ENCODE data around the gene TFCP2L1. TPM values are rescaled to one million over a fixed set of nuclear protein-coding genes. Genes with fewer than 3 reads are reported as not detected.

TFCP2L1 gene
- polyA plus RNA-seq, 1 experiment = 0.01 TPM

- CTCF ChIA-PET = no interaction called here
- H3K36me3 ChIP-seq (ENCODE audit: control insufficient read depth, insufficient read depth, low read length) = no peaks in the 10 kb centered on the region
- POLR2A ChIA-PET = no interaction called here
- H3K4me3 ChIP-seq (ENCODE audit: low read depth, low read length) = no peak overlapping the region
- peaks cover 2% of the 10 kb centered on the region for H3K27me3 ChIP-seq (ENCODE audit: control insufficient read depth, insufficient read depth, low read length)
- TF ChIP-seq CTCF (IDR thresholded peaks at IDR 0.05; ENCODE audit: insufficient read depth, low read depth, low read length) = no peak
- DNase-seq (ENCODE audit: low read depth) = no peak
Observed at GRCh38 chr2:121191191-121192170, 93.5 kb downstream of the TFCP2L1 start.

DNA sequence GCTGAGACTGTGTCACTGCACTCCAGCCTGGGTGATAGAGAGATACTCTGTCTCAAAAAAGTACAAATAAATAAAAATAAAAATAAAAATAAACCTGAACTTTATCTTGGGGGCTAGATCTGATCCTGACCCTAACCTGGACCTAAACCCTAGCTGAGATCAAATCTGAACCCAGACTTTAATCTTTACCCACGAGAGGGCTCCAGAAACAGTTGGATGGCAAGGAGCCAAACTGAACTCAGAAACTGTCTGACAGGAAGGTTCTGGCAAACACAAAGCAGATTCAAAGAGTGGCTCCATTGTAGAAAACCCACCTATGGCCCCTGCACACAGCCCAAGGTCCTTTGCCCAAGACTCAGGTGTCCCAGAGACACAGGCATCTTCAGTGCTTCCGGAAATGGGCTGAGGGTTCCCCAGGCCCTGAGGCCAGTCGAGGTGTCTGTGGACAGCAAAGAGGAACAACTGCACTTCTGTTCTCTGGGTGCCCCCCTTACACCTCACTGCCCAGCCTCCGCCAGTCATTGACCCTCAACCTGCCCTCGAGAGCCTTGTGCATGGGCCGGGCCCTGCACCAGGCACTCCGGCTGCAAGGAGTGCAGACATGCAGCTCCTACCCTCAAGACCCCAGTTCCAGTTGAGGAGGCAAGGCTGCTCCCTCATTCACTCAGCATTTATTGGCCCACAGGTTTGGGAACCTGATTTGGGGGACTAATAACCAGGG lies 95.2 kb downstream of the TFCP2L1 start:
- TF ChIP-seq CTCF (IDR thresholded peaks at IDR 0.05; ENCODE audit: insufficient read depth, low read depth, low read length) = no peak
- H3K36me3 ChIP-seq (ENCODE audit: control insufficient read depth, insufficient read depth, low read length) = no peaks in the 10 kb centered on the region
- POLR2A ChIA-PET = no interaction called here
- H3K27me3 ChIP-seq (ENCODE audit: control insufficient read depth, insufficient read depth, low read length) = peaks cover 2% of the 10 kb centered on the region
- no peak for DNase-seq (ENCODE audit: low read depth)
- CTCF ChIA-PET = interaction anchor here (0.7 kb wide), 1 partner anchor 140 kb away, joined by 3 read pairs; no protein-coding TSS in a partner anchor
- H3K4me3 ChIP-seq (ENCODE audit: low read depth, low read length) = no peak overlapping the region

DNA sequence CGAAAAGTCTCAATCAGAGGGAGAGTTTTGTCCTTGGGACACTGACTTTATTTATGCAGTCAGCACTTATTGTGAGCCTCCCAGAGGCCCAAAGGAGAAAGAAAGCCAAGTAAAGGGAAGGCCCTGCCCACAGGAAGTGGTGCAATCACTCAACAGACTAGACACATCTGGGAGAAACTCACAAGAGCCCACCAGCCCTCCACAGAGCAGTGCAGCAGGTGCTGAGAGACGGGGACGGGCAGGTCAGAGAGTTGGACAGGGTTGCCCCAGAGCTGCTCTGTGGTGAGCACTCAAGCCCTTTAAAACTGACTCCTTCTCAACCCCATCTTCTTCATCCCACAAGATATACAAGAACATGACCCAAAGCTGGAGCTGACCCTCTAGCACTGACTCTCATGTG lies 96.0 kb downstream of the TFCP2L1 start:
- POLR2A ChIA-PET = no interaction called here
- no peak overlapping the region for H3K4me3 ChIP-seq (ENCODE audit: low read depth, low read length)
- DNase-seq (ENCODE audit: low read depth) = no peak
- no peaks in the 10 kb centered on the region for H3K36me3 ChIP-seq (ENCODE audit: control insufficient read depth, insufficient read depth, low read length)
- CTCF ChIA-PET = no interaction called here
- no peaks in the 10 kb centered on the region for H3K27me3 ChIP-seq (ENCODE audit: control insufficient read depth, insufficient read depth, low read length)
- TF ChIP-seq CTCF (IDR thresholded peaks at IDR 0.05; ENCODE audit: insufficient read depth, low read depth, low read length) = no peak

DNA sequence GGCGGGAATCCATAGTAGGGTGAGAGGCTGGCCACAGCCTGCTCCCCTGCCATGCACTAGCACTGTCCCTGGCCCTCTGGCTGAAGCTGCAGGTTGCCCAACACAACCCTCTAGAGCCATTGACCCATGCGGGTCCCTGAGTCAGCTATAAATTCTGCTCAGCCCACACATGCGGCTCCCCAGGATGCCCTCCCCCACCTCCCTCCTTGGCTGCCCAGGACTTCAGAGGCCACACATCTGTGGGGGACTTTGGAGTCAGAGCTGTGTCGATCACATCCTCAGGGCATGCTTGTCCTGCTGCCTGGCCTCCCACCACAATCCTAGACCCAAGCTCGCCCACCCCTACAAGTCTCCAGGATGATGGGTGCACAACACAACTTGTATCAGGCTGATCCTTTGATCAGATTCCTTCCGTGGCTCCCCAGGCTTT lies 97.0 kb downstream of the TFCP2L1 start:
- Histone ChIP-seq H3K4me3 (ENCODE audit: low read depth, low read length) (no peak overlapping the region), H3K36me3 (ENCODE audit: control insufficient read depth, insufficient read depth, low read length) (no peaks in the 10 kb centered on the region), H3K27me3 (ENCODE audit: control insufficient read depth, insufficient read depth, low read length) (no peaks in the 10 kb centered on the region)
- DNase-seq (ENCODE audit: low read depth) = no peak
- CTCF ChIA-PET = no interaction called here
- no peak for TF ChIP-seq CTCF (IDR thresholded peaks at IDR 0.05; ENCODE audit: insufficient read depth, low read depth, low read length)
- POLR2A ChIA-PET = no interaction called here

- no peaks in the 10 kb centered on the region for H3K27me3 ChIP-seq (ENCODE audit: control insufficient read depth, insufficient read depth, low read length)
- H3K4me3 ChIP-seq (ENCODE audit: low read depth, low read length) = no peak overlapping the region
- no peak for DNase-seq (ENCODE audit: low read depth)
- CTCF ChIA-PET = interaction anchor here (0.6 kb wide), 1 partner anchor 72 kb away, joined by 3 read pairs; no protein-coding TSS in a partner anchor
- POLR2A ChIA-PET = no interaction called here
- no peaks in the 10 kb centered on the region for H3K36me3 ChIP-seq (ENCODE audit: control insufficient read depth, insufficient read depth, low read length)
- TF ChIP-seq CTCF (IDR thresholded peaks at IDR 0.05; ENCODE audit: insufficient read depth, low read depth, low read length) = no peak
Observed at GRCh38 chr2:121187351-121187981, 97.5 kb downstream of the TFCP2L1 start.

All from BJ (cell line).